ENCODE data around the gene TPT1.
"Not testable (repeated sequence)": the region's sequence is repeated elsewhere in the genome, so short reads cannot be mapped to it uniquely, and the experiment has no call there.

TPT1 gene

GRCh38 chr13:45341034-45341798 is at the start of gene TPT1:
Gene TPT1 (minus strand): TSS chr13:45341183. CDS start chr13:45341069, 114 bp downstream.
- no peak for TF ChIP-seq CTCF (IDR thresholded peaks at IDR 0.05; ENCODE audit: control insufficient read depth, insufficient read depth, low read depth, low read length, missing control alignments)

GRCh38 chr13:45390348-45390747 is 49.4 kb upstream of the TPT1 start:
- not testable (repeated sequence) for DNase-seq (ENCODE audit: low read depth); H3K4me3 ChIP-seq (ENCODE audit: control insufficient read depth, low read depth, low read length)

More at GRCh38 chr13:45341034-45341798, at the start of gene TPT1:
- DNase-seq (ENCODE audit: low read depth), result peak; percentile 91
- H3K4me3 ChIP-seq (ENCODE audit: control insufficient read depth, low read depth, low read length), result peak within 1 kb of the TSS; percentile 61

GRCh38 chr13:45388664-45389063 is 47.7 kb upstream of the TPT1 start:
- H3K4me3 ChIP-seq (ENCODE audit: control insufficient read depth, low read depth, low read length), result no peak overlapping the region

GRCh38 chr13:45386892-45387575 is 46.1 kb upstream of the TPT1 start:
- H3K4me3 ChIP-seq (ENCODE audit: control insufficient read depth, low read depth, low read length); DNase-seq (ENCODE audit: low read depth): not testable (repeated sequence)

More at GRCh38 chr13:45388664-45389063, 47.7 kb upstream of the TPT1 start:
- TF ChIP-seq CTCF (IDR thresholded peaks at IDR 0.05; ENCODE audit: control insufficient read depth, insufficient read depth, low read depth, low read length, missing control alignments), result no peak
- no peak for DNase-seq (ENCODE audit: low read depth)

- no peak for DNase-seq (ENCODE audit: low read depth)
- no peak for TF ChIP-seq CTCF (IDR thresholded peaks at IDR 0.05; ENCODE audit: control insufficient read depth, insufficient read depth, low read depth, low read length, missing control alignments)
- no peak overlapping the region for H3K4me3 ChIP-seq (ENCODE audit: control insufficient read depth, low read depth, low read length)
Observed at GRCh38 chr13:45385907-45386553, 45.0 kb upstream of the TPT1 start.

- H3K4me3 ChIP-seq (ENCODE audit: control insufficient read depth, low read depth, low read length), result no peak overlapping the region
- no peak for DNase-seq (ENCODE audit: low read depth)
- TF ChIP-seq CTCF (IDR thresholded peaks at IDR 0.05; ENCODE audit: control insufficient read depth, insufficient read depth, low read depth, low read length, missing control alignments), result no peak
Observed at GRCh38 chr13:45385320-45385719, 44.3 kb upstream of the TPT1 start.

GRCh38 chr13:45384474-45385174 is 43.6 kb upstream of the TPT1 start:
- TF ChIP-seq CTCF (IDR thresholded peaks at IDR 0.05; ENCODE audit: control insufficient read depth, insufficient read depth, low read depth, low read length, missing control alignments), result no peak
- H3K4me3 ChIP-seq (ENCODE audit: control insufficient read depth, low read depth, low read length), result no peak overlapping the region
- DNase-seq (ENCODE audit: low read depth), result no peak

- H3K4me3 ChIP-seq (ENCODE audit: control insufficient read depth, low read depth, low read length), result not testable (repeated sequence)
Observed at GRCh38 chr13:45382739-45383138, 41.8 kb upstream of the TPT1 start.

More at GRCh38 chr13:45382739-45383138, 41.8 kb upstream of the TPT1 start:
- not testable (repeated sequence) for DNase-seq (ENCODE audit: low read depth)

All from AG09309 (cell line).